Activated T-cell treated with anti-CD3 and anti-CD28 coated beads for 4 hours (primary cell): ENCODE data around the gene POC1A.
"Not testable (repeated sequence)": the region's sequence is repeated elsewhere in the genome, so short reads cannot be mapped to it uniquely, and the experiment has no call there.

Experiments
- DNase-seq: peaks from one replicate; pipeline ENCODE4 v3.0.0-alpha.2; 2020

Gene POC1A

GRCh38 chr3:52183786-52184445, 29.7 kb upstream of the POC1A start:
- DNase-seq, result no peak

GRCh38 chr3:52182691-52183090, 28.5 kb upstream of the POC1A start:
- no peak for DNase-seq

- no peak for DNase-seq
These were observed 28.0 kb upstream of the POC1A start for GRCh38 chr3:52182196-52182595.

GRCh38 chr3:52181543-52181942, 27.3 kb upstream of the POC1A start:
- DNase-seq, result no peak

- no peak for DNase-seq
These were observed 24.3 kb upstream of the POC1A start for GRCh38 chr3:52178537-52178936.

- not testable (repeated sequence) for DNase-seq
These were observed 23.9 kb upstream of the POC1A start for GRCh38 chr3:52178126-52178525.

GRCh38 chr3:52177701-52178042, 23.4 kb upstream of the POC1A start:
- DNase-seq, result no peak

- DNase-seq, result no peak
These were observed 22.9 kb upstream of the POC1A start for GRCh38 chr3:52176951-52177700.

GRCh38 chr3:52176180-52176752, 22.0 kb upstream of the POC1A start:
- DNase-seq, result no peak

GRCh38 chr3:52175416-52176179, 21.4 kb upstream of the POC1A start:
- DNase-seq, result no peak

GRCh38 chr3:52174896-52175295, 20.7 kb upstream of the POC1A start:
- DNase-seq, result no peak

GRCh38 chr3:52173101-52173500, 18.9 kb upstream of the POC1A start:
- no peak for DNase-seq

- DNase-seq, result no peak
These were observed 18.1 kb upstream of the POC1A start for GRCh38 chr3:52172262-52172757.

- no peak for DNase-seq
These were observed 17.5 kb upstream of the POC1A start for GRCh38 chr3:52171514-52172261.

GRCh38 chr3:52170217-52170616, 16.0 kb upstream of the POC1A start:
- not testable (repeated sequence) for DNase-seq

- no peak for DNase-seq
These were observed 13.0 kb upstream of the POC1A start for GRCh38 chr3:52167240-52167639.

GRCh38 chr3:52162250-52162872, 8.1 kb upstream of the POC1A start:
- DNase-seq, result no peak

GRCh38 chr3:52159503-52159902, 5.3 kb upstream of the POC1A start:
- no peak for DNase-seq

GRCh38 chr3:52155912-52156311, 1.7 kb upstream of the POC1A start:
- no peak for DNase-seq

- no peak for DNase-seq
These were observed 680 bp downstream of the POC1A start for GRCh38 chr3:52153389-52154096.

GRCh38 chr3:52151991-52152390, 2.2 kb downstream of the POC1A start:
- not testable (repeated sequence) for DNase-seq

- DNase-seq, result no peak
These were observed 3.4 kb downstream of the POC1A start for GRCh38 chr3:52150860-52151259.
